Upper lobe of right lung (tissue), 1 donor: Measurements from ENCODE around the gene CNR2. TPM values are rescaled to one million over a fixed set of nuclear protein-coding genes. Genes with fewer than 3 reads are reported as not detected.
A peak's percentile ranks its signal among the peaks of the same experiment; 100 is the strongest.

Experiments used
- ATAC-seq: fragments of 200-7000 bp; cut with Tn5 transposase; one replicate; pipeline ENCODE4 v1.9.1; 2020; ENCODE audit warnings: mild to moderate bottlenecking, moderate library complexity
- DNase-seq: peaks from one replicate; pipeline ENCODE4 v3.0.0-alpha.2; 2020
- H3K27ac ChIP-seq: fragments of 200-600 bp; one replicate; pipeline ENCODE4 v1.8.0; 2022
- H3K27me3 ChIP-seq: fragments of 200-600 bp; one replicate; pipeline ENCODE4 v1.8.0; 2022; ENCODE audit warnings: mild to moderate bottlenecking
- H3K36me3 ChIP-seq: fragments of 200-600 bp; one replicate; pipeline ENCODE4 v1.8.0; 2022
- H3K4me1 ChIP-seq: fragments of 200-600 bp; one replicate; pipeline ENCODE4 v1.8.0; 2022
- H3K4me3 ChIP-seq: fragments of 200-600 bp; one replicate; pipeline ENCODE4 v1.8.0; 2022; ENCODE audit warnings: mild to moderate bottlenecking
- H3K9me3 ChIP-seq: fragments of 200-600 bp; one replicate; pipeline ENCODE4 v1.8.0; 2022
- CTCF ChIP-seq: fragments of 200-600 bp; IDR thresholded peaks from one replicate; pipeline ENCODE4 v1.8.0; 2022; ENCODE audit warnings: antibody characterized with exemption
- intact Hi-C: fragments of 100-400 bp; cut with DNase I; formaldehyde crosslinking; loops from one replicate; pipeline ENCODE4 v1.11.0; 2022
- total RNA-seq: library from RNA; stranded (reverse); fragmentation: NEBNext Ultra II Directional; extraction: Animal tissue kit (Norgen Biotek cat#: 25700); gene quantifications from one replicate; pipeline ENCODE4 v1.2.1, GENCODE V29; 2021
- donor health status: DM: no; HTN: yes; CAD: no; lungs with severe emphysema.

CNR2 gene
- total RNA-seq, 1 donor from 2014 or later: 0.06 TPM

DNA sequence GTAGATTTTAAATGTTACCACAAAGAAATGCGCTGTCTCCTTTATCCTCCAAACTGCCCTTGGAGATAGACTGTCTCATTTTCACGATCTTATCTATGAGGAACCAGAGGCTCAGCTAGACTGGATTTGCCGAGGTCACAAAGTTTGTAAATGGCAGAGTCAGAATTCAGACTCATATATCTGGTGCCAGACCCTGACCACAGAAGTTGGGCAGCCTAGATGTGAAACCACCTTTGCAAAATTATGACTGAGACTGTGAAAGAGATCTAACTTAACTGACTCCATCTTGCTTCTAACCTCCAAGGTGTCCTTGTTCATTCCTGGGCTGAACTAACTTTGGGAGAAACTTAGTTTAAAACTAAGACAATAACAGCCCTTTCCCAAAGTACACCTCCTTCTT is 14.1 kb downstream of the CNR2 start:
- DNase-seq (no peak), ATAC-seq (no peak)
- no peak overlapping the region for H3K27ac ChIP-seq
- H3K9me3 ChIP-seq: no peaks in the 10 kb centered on the region
- H3K27me3 ChIP-seq: peaks cover 5% of the 10 kb centered on the region
- H3K4me1 ChIP-seq: peaks cover 16% of the 10 kb centered on the region
- TF ChIP-seq CTCF: no peak
- no peaks in the 10 kb centered on the region for H3K36me3 ChIP-seq
- intact Hi-C loops: no loop called here
- no peak overlapping the region for H3K4me3 ChIP-seq

DNA sequence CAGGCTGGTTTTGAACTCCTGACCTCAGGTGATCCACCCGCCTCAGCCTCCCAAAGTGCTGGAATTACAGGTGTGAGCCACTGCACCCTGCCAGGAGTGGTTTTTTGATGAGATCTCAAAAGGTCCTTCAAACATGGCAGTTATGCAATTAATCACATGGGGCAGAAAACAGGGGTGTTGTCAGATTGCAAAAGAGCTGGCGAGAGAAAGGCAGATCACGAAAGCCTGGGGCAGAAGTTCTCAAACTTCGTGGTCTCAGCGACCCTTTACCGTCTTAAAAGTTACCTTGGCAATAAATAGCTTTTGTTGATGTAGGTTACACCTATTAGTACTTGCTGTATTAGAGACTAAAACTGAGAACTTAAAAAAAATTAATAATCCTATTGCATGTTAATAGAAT is 16.1 kb downstream of the CNR2 start:
- Histone ChIP-seq H3K27me3 (no peaks in the 10 kb centered on the region), H3K4me3 (no peak overlapping the region), H3K36me3 (no peaks in the 10 kb centered on the region), H3K9me3 (no peaks in the 10 kb centered on the region), H3K4me1 (peaks cover 16% of the 10 kb centered on the region), H3K27ac (peak overlapping the region; percentile 71)
- no peak for TF ChIP-seq CTCF
- peak; percentile 77 for ATAC-seq
- DNase-seq: no peak
- intact Hi-C loops: no loop called here

DNA sequence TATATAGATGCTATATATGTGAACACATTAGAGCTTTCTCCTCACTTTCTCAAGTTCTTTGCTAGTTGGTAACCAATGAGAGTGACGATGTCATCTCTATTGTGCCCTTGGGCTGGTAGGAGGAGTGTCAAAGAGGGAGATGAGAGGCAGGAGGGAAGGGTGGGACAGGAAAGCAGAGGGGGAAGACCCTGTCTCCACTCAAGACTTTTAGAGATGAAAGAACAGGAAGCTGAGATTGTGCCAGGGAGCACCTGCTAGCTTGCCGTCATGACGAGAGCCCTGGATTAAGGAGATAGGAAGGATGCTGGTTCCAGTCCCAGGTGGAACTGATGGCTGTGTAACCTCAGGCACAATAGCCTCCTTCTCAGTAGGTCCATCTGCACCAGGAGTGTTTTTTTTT is 16.7 kb downstream of the CNR2 start:
- no peaks in the 10 kb centered on the region for H3K27me3 ChIP-seq
- DNase-seq (no peak), ATAC-seq (no peak)
- TF ChIP-seq CTCF: no peak
- intact Hi-C loops: no loop called here
- no peak overlapping the region for H3K27ac ChIP-seq
- no peaks in the 10 kb centered on the region for H3K36me3 ChIP-seq
- no peaks in the 10 kb centered on the region for H3K9me3 ChIP-seq
- no peak overlapping the region for H3K4me3 ChIP-seq
- H3K4me1 ChIP-seq: peaks cover 16% of the 10 kb centered on the region

GRCh38 chr1:23895993-23896392 is 17.2 kb downstream of the CNR2 start:
- H3K27ac ChIP-seq: no peak overlapping the region
- intact Hi-C loops: no loop called here

GRCh38 chr1:23895082-23895481 is 18.1 kb downstream of the CNR2 start:
- Histone ChIP-seq H3K27me3 (no peaks in the 10 kb centered on the region), H3K9me3 (no peaks in the 10 kb centered on the region), H3K27ac (no peak overlapping the region), H3K4me3 (no peak overlapping the region), H3K4me1 (peaks cover 16% of the 10 kb centered on the region), H3K36me3 (no peaks in the 10 kb centered on the region)
- ATAC-seq (peak; percentile 50), DNase-seq (no peak)
- TF ChIP-seq CTCF: no peak
- intact Hi-C loops: no loop called here

More at GRCh38 chr1:23895993-23896392, 17.2 kb downstream of the CNR2 start:
- ATAC-seq (no peak), DNase-seq (no peak)
- Histone ChIP-seq H3K9me3 (no peaks in the 10 kb centered on the region), H3K27me3 (no peaks in the 10 kb centered on the region), H3K4me3 (no peak overlapping the region), H3K36me3 (no peaks in the 10 kb centered on the region), H3K4me1 (peaks cover 16% of the 10 kb centered on the region)
- TF ChIP-seq CTCF: no peak

DNA sequence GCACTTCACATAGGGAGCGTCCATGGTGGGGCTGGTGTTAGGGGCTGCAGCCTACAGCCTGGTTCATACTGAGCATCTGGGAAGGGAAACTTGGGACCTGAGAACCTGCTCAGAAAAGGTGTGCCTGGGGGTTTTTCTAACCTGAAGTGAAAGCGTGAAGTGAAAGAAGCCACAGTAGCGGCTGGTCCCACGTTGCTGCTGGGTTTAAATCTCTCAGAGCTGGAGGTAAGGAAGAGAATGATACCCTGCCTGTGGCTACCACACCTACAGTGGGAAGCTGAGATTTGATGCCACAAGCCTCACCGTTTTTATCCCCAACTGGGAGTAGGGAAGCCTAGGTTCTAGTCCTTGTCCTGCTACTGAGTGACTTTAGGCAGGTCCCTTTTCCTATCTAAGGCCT is 24.1 kb downstream of the CNR2 start:
- TF ChIP-seq CTCF: no peak
- Histone ChIP-seq H3K4me1 (no peaks in the 10 kb centered on the region), H3K36me3 (no peaks in the 10 kb centered on the region), H3K27me3 (no peaks in the 10 kb centered on the region), H3K4me3 (no peak overlapping the region), H3K9me3 (no peaks in the 10 kb centered on the region), H3K27ac (no peak overlapping the region)
- ATAC-seq (no peak), DNase-seq (no peak)
- intact Hi-C loops: no loop called here
